HG03159 (cell line): Measurements from ENCODE around the gene CD52.

Source experiments
- ATAC-seq: cut with Tn5 transposase; IDR thresholded peaks from one replicate; pipeline ENCODE4 v1.9.1; 2021; ENCODE audit warnings: mild to moderate bottlenecking, moderate library complexity; ENCODE audit not compliant: unreplicated experiment

The CD52 gene

GRCh38 chr1:26317612-26318337, at the start of gene CD52:
Gene CD52, plus strand, starts transcription at chr1:26317958. Its CDS starts 60 bp downstream, at chr1:26318018.
- peak; percentile 44 for ATAC-seq

GRCh38 chr1:26268290-26269197, 49.2 kb upstream of the CD52 start:
- ATAC-seq = no peak

GRCh38 chr1:26269198-26269550, 48.6 kb upstream of the CD52 start:
- ATAC-seq = no peak

GRCh38 chr1:26274801-26275425, 42.8 kb upstream of the CD52 start:
- no peak for ATAC-seq

GRCh38 chr1:26275580-26276431, 42.0 kb upstream of the CD52 start:
- ATAC-seq = peak; percentile 40

DNA sequence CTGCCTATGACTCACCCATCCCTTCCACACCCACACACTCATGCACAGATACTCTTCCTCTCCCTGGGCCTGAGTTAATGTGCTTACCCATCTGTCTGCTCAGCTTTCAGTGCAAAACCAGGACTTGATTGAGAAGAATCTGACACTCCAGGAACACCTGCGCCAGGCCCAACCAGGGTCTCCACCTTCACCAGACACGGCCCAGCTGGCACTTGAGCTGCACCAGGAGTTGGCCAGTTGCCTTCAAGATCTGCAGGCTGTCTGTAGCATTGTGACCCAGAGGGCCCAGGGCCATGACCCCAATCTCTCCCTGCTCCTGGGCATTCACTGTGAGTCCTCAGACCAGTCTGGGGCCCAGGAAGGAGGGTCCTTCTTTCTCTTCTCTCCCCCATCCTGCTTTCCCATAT, 41.3 kb upstream of the CD52 start:
- no peak for ATAC-seq

- no peak for ATAC-seq
Measured at GRCh38 chr1:26277261-26277661, 40.5 kb upstream of the CD52 start.

GRCh38 chr1:26277719-26278118, 40.0 kb upstream of the CD52 start:
- no peak for ATAC-seq

DNA sequence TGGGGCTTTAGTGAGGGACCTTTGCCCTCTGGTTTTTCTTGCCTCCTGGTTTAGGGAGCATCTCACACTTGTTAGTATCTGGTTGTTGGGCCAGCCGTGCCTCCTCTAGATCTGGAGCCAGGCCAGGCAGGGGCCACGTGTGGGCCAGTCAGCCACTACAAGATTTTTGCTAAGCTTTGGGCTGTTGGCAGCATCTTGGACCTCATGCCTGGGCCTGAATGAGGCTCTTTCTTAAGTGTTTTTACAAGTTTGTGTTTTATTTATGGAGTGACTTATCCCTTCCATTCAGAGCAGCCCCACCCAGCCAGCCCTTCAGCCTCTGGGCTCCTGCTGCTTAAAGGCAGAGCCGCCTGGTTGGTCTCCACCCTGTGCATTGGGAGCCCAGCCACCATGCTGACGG, 39.5 kb upstream of the CD52 start:
- ATAC-seq = no peak

GRCh38 chr1:26278724-26279455, 38.9 kb upstream of the CD52 start:
- ATAC-seq = no peak

GRCh38 chr1:26279456-26280332, 38.1 kb upstream of the CD52 start, which contains the start of gene SH3BGRL3:
Gene SH3BGRL3, plus strand, starts transcription at chr1:26280086. Its CDS starts 70 bp downstream, at chr1:26280156.
- ATAC-seq = peak; percentile 60

DNA sequence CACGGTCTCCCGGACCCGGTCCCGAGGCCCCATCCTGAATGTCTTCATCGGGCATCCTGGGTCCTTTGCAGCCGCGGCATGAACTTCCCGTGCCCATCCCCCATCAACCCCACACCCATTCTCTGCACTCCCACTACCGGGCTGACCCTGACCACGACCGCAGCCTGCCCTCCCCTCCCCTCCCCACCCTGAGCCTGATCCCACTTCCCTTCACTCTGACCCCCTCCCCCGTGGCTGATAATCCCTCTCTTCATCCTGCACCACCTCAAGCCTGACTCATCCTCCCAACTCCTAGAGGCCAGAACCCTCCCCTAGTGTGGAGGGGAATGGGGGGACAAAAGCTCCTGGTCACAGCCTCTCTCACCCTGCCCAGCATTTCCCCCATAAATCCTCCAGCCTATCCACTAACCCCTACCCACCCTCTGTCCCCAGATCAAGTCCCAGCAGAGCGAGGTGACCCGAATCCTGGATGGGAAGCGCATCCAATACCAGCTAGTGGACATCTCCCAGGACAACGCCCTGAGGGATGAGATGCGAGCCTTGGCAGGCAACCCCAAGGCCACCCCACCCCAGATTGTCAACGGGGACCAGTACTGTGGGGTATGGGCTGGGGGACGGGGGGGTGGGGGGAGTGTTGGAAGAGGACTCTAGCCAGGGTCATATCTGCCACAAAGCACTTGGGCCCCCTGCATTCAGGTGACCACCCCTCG, 37.3 kb upstream of the CD52 start:
- ATAC-seq = no peak

DNA sequence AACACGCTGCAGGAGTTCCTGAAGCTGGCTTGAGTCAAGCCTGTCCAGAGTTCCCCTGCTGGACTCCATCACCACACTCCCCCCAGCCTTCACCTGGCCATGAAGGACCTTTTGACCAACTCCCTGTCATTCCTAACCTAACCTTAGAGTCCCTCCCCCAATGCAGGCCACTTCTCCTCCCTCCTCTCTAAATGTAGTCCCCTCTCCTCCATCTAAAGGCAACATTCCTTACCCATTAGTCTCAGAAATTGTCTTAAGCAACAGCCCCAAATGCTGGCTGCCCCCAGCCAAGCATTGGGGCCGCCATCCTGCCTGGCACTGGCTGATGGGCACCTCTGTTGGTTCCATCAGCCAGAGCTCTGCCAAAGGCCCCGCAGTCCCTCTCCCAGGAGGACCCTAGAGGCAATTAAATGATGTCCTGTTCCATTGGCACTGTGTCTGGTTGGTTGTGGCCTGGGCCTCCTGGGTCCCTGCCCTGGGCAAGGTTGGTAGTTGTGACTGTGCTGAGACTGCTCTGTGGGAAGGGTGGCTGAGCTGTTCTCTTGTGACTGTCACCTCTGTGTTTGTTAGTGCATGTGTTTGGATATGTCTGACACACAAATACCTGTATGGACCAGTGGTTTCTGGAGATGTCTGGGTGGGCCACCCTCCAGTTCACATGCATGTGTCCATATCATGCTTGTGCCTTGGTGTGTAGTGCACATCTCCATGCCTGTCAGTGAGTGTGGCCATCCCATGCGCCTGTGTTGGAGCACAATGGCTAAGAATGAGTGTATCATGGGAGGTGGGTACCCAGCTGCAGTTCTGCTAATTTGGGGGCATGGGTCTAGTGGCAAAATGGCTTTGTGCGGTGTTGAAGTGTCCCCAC, 36.4 kb upstream of the CD52 start:
- no peak for ATAC-seq

DNA sequence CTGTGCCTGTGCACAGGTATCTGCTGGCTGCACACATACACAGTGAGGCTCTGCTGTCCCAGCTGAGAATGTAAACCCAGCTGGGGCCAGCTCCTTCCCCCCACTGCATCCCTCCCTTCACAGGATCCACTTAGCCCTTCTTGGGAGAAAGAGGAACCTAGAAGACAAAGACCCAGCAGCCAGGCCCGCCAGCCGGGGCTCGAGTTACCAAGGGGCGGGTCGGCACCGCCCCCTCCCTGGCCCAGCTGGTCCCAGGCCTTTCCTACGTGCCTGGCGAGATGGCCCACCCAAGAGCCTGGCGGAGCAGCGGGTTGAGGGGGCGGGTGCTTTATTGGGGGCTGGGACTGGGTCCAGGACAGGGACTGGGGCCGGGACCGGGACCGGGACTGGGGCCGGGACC, 35.8 kb upstream of the CD52 start:
- no peak for ATAC-seq

GRCh38 chr1:26282401-26282918, 35.3 kb upstream of the CD52 start:
- ATAC-seq = no peak

DNA sequence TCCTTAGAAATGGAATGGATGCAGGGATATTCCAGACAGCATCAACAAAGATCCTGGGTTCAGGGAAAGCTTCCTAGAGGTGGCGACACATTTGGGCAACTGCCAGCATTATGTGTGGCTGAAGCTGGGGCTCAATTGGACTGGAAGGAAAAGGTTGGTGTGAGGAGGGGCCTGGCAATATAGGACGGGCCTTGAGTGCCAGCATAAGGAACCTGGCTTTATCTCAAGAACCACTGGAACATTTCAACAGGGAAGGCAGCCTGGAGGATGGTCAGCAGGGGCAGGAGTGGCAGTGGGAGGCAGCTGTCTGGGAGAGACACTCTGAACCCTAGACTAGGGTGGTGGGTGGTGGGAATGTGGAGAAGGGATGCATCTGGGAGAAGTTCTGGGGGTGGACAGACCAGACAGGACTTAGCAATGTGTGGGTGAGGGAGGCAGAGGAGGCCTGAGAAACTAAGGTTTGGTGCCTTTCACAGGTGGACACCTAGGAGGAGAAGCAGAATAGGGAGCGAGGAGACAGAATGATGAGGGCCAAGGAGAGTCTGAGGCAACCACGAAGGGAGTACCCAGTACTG, 34.4 kb upstream of the CD52 start:
- ATAC-seq = no peak
